Prostate gland (tissue), 2 donors: Measurements from ENCODE around the gene CAMK1. TPM values are rescaled to one million over a fixed set of nuclear protein-coding genes. Genes with fewer than 3 reads are reported as not detected.

ENCODE experiments used
- DNase-seq: peaks from one replicate; pipeline ENCODE4 v3.0.0-alpha.2; 2019; ENCODE audit warnings: low spot score
- H3K27ac ChIP-seq, 2 donors: fragments of 200-600 bp; sonication (generic); 2 replicates each; pipeline ENCODE4 v1.5.1; 2017 to 2019
- H3K27me3 ChIP-seq: fragments of 200-600 bp; sonication (generic); replicated peaks from 2 replicates; pipeline ENCODE4 v1.5.1; 2019; ENCODE audit not compliant: insufficient read depth
- H3K36me3 ChIP-seq, 2 donors: fragments of 200-600 bp; sonication (generic); 1 replicate in 1 of 2; 2 replicates in 1 of 2; pipeline versions ENCODE4 v1.5.1 to v1.8.1; 2017 to 2019
- H3K4me1 ChIP-seq: fragments of 200-600 bp; sonication (generic); replicated peaks from 2 replicates; pipeline ENCODE4 v1.5.1; 2019
- H3K4me3 ChIP-seq, 2 donors: fragments of 200-600 bp; sonication (generic); 2 replicates each; pipeline ENCODE4 v1.5.1; 2017 to 2019
- H3K9me3 ChIP-seq: fragments of 200-600 bp; sonication (generic); 2 replicates; pipeline ENCODE4 v1.5.1; 2017
- POLR2A ChIP-seq: fragments of 450-650 bp; IDR thresholded peaks from one replicate; pipeline ENCODE4 v1.6.1; 2016; ENCODE audit warnings: antibody characterized with exemption, mild to moderate bottlenecking
- POLR2AphosphoS5 ChIP-seq: sonication (generic); formaldehyde crosslinking; IDR thresholded peaks from one replicate; pipeline ENCODE4 v1.6.1; 2017; ENCODE audit warnings: antibody characterized with exemption
- WGBS: methylation state at CpG from one replicate; pipeline ENCODE4 v1.1.5; 2018; 5-methylcytosine and 5-hydroxymethylcytosine counted together
- intact Hi-C: fragments of 100-400 bp; cut with DNase I; formaldehyde crosslinking; loops from one replicate; pipeline ENCODE4 v1.14.2; 2022
- total RNA-seq, 2 donors: library from RNA; depleted of rRNA; stranded (reverse); fragments of >200 nt; gene quantifications; one replicate each; pipeline ENCODE4 v1.1.0, GENCODE V29; 2016
- TF ChIP-seq, protein P1 (sequence below), 4 experiments: fragments of 200-600 bp in 2 of 4; fragments of 450-650 bp in 2 of 4; sonication (generic) in 2 of 4; IDR thresholded peaks; 1 replicate in 3 of 4; 2 replicates in 1 of 4; pipeline ENCODE4 v1.5.1; 2016 to 2019; ENCODE audit warnings: antibody characterized with exemption in 4 of 4, mild to moderate bottlenecking in 2 of 4, moderate library complexity in 2 of 4

The CAMK1 gene
- total RNA-seq, 2 donors from 2014 or later, result 74.4 to 167 TPM

DNA sequence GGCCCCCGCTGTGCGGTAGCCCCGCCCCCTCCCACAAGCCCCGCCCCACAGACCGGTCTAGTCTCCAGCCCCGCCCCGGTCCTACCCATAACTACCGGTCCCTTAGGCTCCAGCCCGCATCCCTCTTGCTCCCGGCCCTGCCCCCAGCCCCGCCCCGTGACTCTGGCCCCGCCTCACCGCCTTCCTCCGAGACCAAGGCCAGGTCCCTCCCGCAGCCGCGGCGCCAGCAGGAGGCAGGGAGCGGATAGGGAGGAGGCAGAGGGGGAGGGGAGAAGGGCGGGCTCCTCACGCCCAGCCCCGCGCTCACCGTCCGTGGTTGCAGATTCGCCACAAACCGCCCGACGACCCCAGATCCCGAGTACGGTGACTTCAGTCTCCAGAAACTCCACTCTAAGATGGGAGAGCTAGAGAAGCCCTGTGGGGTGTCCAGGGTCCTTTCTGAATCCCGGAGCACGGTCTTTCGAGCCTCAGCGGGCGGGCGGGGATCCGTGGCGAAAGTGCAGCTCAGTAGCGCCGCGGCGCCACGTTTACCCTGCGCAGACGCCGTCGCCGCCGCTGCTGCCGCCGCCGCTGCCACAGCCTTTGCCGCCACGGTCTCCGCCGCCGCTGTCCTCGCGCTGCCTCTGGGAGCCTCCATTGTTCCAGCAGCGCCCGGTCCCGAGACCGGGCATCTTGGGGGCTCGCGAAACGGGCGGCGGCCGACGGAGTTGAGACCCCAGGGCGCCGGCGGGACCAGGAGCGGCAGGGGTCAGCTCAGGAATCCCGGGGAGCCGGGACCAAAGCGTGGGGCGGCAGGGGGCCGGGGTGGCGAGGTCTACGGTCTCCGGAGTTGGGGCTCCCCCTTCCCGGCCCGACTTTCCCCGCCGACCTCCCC lies 38.3 kb downstream of the CAMK1 start, which contains the start of gene BRPF1:
TSS of gene BRPF1 (plus strand) at position 530 of the 874 bp plus-strand sequence. CDS start 2,406 bp downstream, outside the sequence.
- no peaks in the 10 kb centered on the region for H3K9me3 ChIP-seq
- H3K36me3 ChIP-seq, result peaks cover 0 to 7% of the 10 kb centered on the region in 2 donors
- intact Hi-C loops, result loop anchor here (5.0 to 10.0 kb wide), 2 partner anchors 111 to 183 kb away; partner anchors contain the start of genes IL17RC and RPUSD3
- peak within 1 kb of the TSS; percentile 97 to 98 for H3K4me3 ChIP-seq
- H3K4me1 ChIP-seq, result peaks cover 14% of the 10 kb centered on the region
- H3K27ac ChIP-seq, result peak within 1 kb of the TSS; percentile 96 to 97
- H3K27me3 ChIP-seq, result no peaks in the 10 kb centered on the region
- TF ChIP-seq POLR2A (no peak), POLR2AphosphoS5 (peak; percentile 82)
- TF ChIP-seq, protein P1, sequence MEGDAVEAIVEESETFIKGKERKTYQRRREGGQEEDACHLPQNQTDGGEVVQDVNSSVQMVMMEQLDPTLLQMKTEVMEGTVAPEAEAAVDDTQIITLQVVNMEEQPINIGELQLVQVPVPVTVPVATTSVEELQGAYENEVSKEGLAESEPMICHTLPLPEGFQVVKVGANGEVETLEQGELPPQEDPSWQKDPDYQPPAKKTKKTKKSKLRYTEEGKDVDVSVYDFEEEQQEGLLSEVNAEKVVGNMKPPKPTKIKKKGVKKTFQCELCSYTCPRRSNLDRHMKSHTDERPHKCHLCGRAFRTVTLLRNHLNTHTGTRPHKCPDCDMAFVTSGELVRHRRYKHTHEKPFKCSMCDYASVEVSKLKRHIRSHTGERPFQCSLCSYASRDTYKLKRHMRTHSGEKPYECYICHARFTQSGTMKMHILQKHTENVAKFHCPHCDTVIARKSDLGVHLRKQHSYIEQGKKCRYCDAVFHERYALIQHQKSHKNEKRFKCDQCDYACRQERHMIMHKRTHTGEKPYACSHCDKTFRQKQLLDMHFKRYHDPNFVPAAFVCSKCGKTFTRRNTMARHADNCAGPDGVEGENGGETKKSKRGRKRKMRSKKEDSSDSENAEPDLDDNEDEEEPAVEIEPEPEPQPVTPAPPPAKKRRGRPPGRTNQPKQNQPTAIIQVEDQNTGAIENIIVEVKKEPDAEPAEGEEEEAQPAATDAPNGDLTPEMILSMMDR (IDR thresholded peaks at IDR 0.05), result peak; percentile 18 to 39 (median 30)
- WGBS, result under 1% methylated on average over 73 of the region's 88 CpGs
- DNase-seq, result peak; percentile 99

DNA sequence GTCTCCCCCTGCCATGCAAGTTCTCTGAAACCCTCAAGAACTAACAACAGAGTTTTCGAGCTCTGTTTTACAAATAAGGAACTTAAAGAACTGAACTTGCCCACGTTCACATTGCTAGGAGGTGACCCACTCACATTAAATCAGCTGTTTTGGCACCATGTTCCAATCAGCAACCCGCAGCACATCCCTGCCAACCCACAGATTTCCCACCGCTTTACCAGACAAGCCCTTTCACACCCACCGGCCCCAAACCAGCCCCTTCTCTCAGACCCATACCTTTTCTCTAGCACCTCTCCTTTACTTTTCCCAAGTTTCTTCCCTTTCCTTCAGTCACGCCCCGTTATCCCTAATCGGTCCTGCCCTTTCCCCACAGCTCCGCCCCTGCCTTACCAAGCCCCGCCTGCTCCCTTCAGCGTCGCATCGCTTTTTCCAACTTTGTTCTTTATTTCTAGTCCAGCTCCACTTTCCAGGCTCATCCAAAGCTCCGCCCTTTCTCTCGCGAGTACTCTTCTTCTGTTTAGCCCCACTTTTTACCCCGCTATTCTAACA lies 39.0 kb downstream of the CAMK1 start:
- no peak for DNase-seq
- TF ChIP-seq POLR2AphosphoS5 (no peak), POLR2A (no peak)
- TF ChIP-seq, protein P1 (IDR thresholded peaks at IDR 0.05), result no peak
- Histone ChIP-seq H3K4me1 (peaks cover 14% of the 10 kb centered on the region), H3K9me3 (no peaks in the 10 kb centered on the region), H3K27me3 (no peaks in the 10 kb centered on the region), H3K4me3 (peak overlapping the region; percentile 97 to 98), H3K27ac (peak overlapping the region; percentile 96 to 97), H3K36me3 (peaks cover 0 to 7% of the 10 kb centered on the region in 2 donors)
- intact Hi-C loops, result loop anchor here (5.0 to 10.0 kb wide), 2 partner anchors 112 to 184 kb away; partner anchors contain the start of genes IL17RC and RPUSD3
- WGBS, result under 1% methylated on average over 16 of the region's 17 CpGs

DNA sequence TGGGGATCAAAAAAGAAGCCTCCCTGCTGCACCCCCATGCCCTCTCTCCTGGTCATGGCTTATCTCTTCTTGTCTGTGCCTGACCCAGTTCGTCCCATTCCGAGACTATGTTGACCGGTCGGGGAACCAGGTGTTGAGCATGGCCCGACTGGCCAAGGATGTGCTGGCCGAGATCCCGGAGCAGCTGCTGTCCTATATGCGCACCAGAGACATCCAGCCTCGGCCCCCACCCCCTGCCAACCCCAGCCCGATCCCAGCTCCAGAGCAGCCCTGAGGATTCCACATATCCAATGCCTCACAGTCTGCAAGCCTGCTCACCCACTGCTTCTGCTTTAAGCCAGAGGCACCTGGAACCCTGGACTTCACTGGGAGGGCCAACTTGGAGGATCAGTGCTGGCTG lies 40.3 kb downstream of the CAMK1 start:
- Histone ChIP-seq H3K4me1 (peaks cover 14% of the 10 kb centered on the region), H3K36me3 (no peaks in the 10 kb centered on the region), H3K9me3 (no peaks in the 10 kb centered on the region), H3K27me3 (no peaks in the 10 kb centered on the region), H3K4me3 (no peak overlapping the region), H3K27ac (no peak overlapping the region)
- WGBS, result 81% methylated on average over 7 of the region's 10 CpGs
- TF ChIP-seq POLR2AphosphoS5 (no peak), POLR2A (no peak)
- TF ChIP-seq, protein P1 (IDR thresholded peaks at IDR 0.05), result no peak
- intact Hi-C loops, result no loop called here
- no peak for DNase-seq

DNA sequence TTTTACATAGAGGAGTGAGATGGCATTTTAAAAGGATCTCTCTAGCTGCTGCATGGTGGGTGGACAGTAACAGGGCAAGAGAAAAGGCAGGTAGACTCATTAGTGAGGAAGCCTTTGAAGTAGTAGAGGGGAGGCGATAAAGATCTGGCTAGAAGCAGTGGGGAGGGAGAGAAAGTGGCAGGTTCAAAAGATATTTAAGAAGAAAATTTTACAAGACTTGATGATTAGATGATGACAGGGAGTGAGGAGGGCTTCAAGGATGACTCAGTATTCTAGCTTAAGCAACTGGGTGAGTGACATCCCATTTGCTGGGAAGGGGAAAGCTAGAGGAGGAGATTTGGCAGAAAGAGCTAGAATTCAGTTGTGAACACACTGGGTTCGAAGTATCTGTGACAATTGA lies 42.0 kb downstream of the CAMK1 start:
- Histone ChIP-seq H3K27ac (no peak overlapping the region), H3K4me3 (no peak overlapping the region), H3K27me3 (no peaks in the 10 kb centered on the region), H3K36me3 (no peaks in the 10 kb centered on the region), H3K9me3 (no peaks in the 10 kb centered on the region), H3K4me1 (peaks cover 6% of the 10 kb centered on the region)
- no peak for DNase-seq
- TF ChIP-seq POLR2A (no peak), POLR2AphosphoS5 (no peak)
- TF ChIP-seq, protein P1 (IDR thresholded peaks at IDR 0.05), result no peak
- intact Hi-C loops, result no loop called here
- WGBS, result 72% methylated on average over 2 of the region's 2 CpGs
